NCI-H748 treated with DMSO at 0.1 percent for 48 hours (cell line): ENCODE measurements around the gene GADD45B.
"Not testable (repeated sequence)": the region's sequence is repeated elsewhere in the genome, so short reads cannot be mapped to it uniquely, and the experiment has no call there.

Experiments
- DNase-seq: peaks from one replicate; lab custom pipeline; 2025; lab: John Stamatoyannopoulos, UW

Gene GADD45B

GRCh38 chr19:2514981-2515518 lies 39.1 kb downstream of the GADD45B start:
- DNase-seq, result no peak

GRCh38 chr19:2516727-2517126 lies 40.8 kb downstream of the GADD45B start:
- DNase-seq, result no peak

- DNase-seq, result no peak
Measured at GRCh38 chr19:2517881-2518601, 42.1 kb downstream of the GADD45B start.

- DNase-seq, result not testable (repeated sequence)
Measured at GRCh38 chr19:2518856-2519255, 42.9 kb downstream of the GADD45B start.

- DNase-seq, result no peak
Measured at GRCh38 chr19:2519482-2519881, 43.6 kb downstream of the GADD45B start.

- no peak for DNase-seq
Measured at GRCh38 chr19:2523630-2524311, 47.8 kb downstream of the GADD45B start.

GRCh38 chr19:2524361-2524839 lies 48.5 kb downstream of the GADD45B start:
- no peak for DNase-seq

- DNase-seq, result no peak
Measured at GRCh38 chr19:2524840-2525723, 49.2 kb downstream of the GADD45B start.

- no peak for DNase-seq
Measured at GRCh38 chr19:2527171-2527570, 51.2 kb downstream of the GADD45B start.

GRCh38 chr19:2527686-2528085 lies 51.8 kb downstream of the GADD45B start:
- no peak for DNase-seq
